CD4-positive, alpha-beta T cell (primary cell): Measurements from ENCODE around the gene TRAK1. TPM values are rescaled to one million over a fixed set of nuclear protein-coding genes. Genes with fewer than 3 reads are reported as not detected.

ENCODE experiments used
- ATAC-seq: fragments of 200-7000 bp; cut with Tn5 transposase; one replicate; pipeline ENCODE4 v1.10.0; 2022; ENCODE audit warnings: mild to moderate bottlenecking; ENCODE audit not compliant: poor library complexity
- CTCF ChIA-PET: fragments of 350-600 bp; sonication (Branson Sonifier 250); formaldehyde crosslinking; loops from one replicate; lab custom pipeline; 2021; ENCODE audit warnings: antibody characterized with exemption, inconsistent platforms; lab: Charles Lee
- POLR2A ChIA-PET: fragments of 350-600 bp; sonication (Branson Sonifier 250); formaldehyde crosslinking; loops from one replicate; lab custom pipeline; 2021; ENCODE audit warnings: antibody characterized with exemption, inconsistent platforms; lab: Charles Lee
- DNase-seq, 14 experiments: peaks; one replicate each; pipeline ENCODE4 v3.0.0-alpha.2; 2013 to 2020; ENCODE audit warnings: mixed read lengths in 2 of 14
- H3K27ac ChIP-seq, 2 donors: one replicate each; pipeline versions ENCODE4 v1.5.1 to v1.7.0; 2013; ENCODE audit warnings: low read length in 2 of 2, low read depth in 1 of 2, mild to moderate bottlenecking in 1 of 2
- H3K27me3 ChIP-seq, 2 experiments: 1 replicate in 1 of 2; 2 replicates in 1 of 2; pipeline versions ENCODE4 v1.6.1 to v1.7.0; 2013; ENCODE audit warnings: low read length in 2 of 2, control low read depth in 1 of 2, mild to moderate bottlenecking in 1 of 2, moderate library complexity in 1 of 2; ENCODE audit not compliant: insufficient read depth in 2 of 2, control insufficient read depth in 1 of 2
- H3K36me3 ChIP-seq: one replicate; pipeline ENCODE4 v1.6.1; 2013; ENCODE audit warnings: low read length, control low read depth; ENCODE audit not compliant: insufficient read depth
- H3K4me1 ChIP-seq: one replicate; pipeline ENCODE4 v1.6.1; 2013; ENCODE audit warnings: low read length, control low read depth; ENCODE audit not compliant: insufficient read depth
- H3K4me3 ChIP-seq: one replicate; pipeline ENCODE4 v1.5.1; 2013; ENCODE audit warnings: mild to moderate bottlenecking, low read length, moderate library complexity
- H3K9me3 ChIP-seq, 2 experiments: 1 replicate in 1 of 2; 2 replicates in 1 of 2; pipeline versions ENCODE4 v1.6.1 to v1.7.0; 2013; ENCODE audit warnings: low read length in 2 of 2, mild to moderate bottlenecking in 2 of 2, control low read depth in 1 of 2, moderate library complexity in 1 of 2; ENCODE audit not compliant: control insufficient read depth in 1 of 2, insufficient read depth in 1 of 2
- H3K27ac Mint-ChIP-seq: one replicate; pipeline ENCODE4 v1.8.0; 2020; ENCODE audit warnings: mixed read lengths
- H3K27me3 Mint-ChIP-seq: one replicate; pipeline ENCODE4 v1.8.0; 2021; ENCODE audit warnings: mixed read lengths
- H3K36me3 Mint-ChIP-seq: one replicate; pipeline ENCODE4 v1.8.0; 2021; ENCODE audit warnings: low read depth, mixed read lengths
- H3K4me1 Mint-ChIP-seq: one replicate; pipeline ENCODE4 v1.8.0; 2021; ENCODE audit warnings: low read depth, mixed read lengths
- H3K4me3 Mint-ChIP-seq: one replicate; pipeline ENCODE4 v1.8.0; 2020; ENCODE audit warnings: mild to moderate bottlenecking, mixed read lengths
- H3K9me3 Mint-ChIP-seq: one replicate; pipeline ENCODE4 v1.8.0; 2020; ENCODE audit warnings: mixed read lengths
- intact Hi-C, 2 experiments: fragments of 100-400 bp; cut with DNase I in 1 of 2; cut with micrococcal nuclease in 1 of 2; formaldehyde crosslinking; loops; one replicate each; pipeline versions ENCODE4 v1.15.1 to v1.9.0; 2023 to 2025; cut with DNase I, micrococcal nuclease
- total RNA-seq, 174 experiments: library from RNA in 2 of 174; stranded (reverse) in 2 of 174; gene quantifications; one replicate each; pipeline ENCODE4 v1.2.3 and lab custom pipeline; 2021 to 2026
- TF ChIP-seq, protein P1 (sequence below): fragments of 200-600 bp; IDR thresholded peaks from one replicate; pipeline ENCODE4 v1.8.0; 2022; ENCODE audit warnings: antibody characterized with exemption, mild to moderate bottlenecking

Gene TRAK1
- total RNA-seq, 2 experiments from 2014 or later: 16.0 to 16.7 TPM

- Histone ChIP-seq H3K9me3 (no peaks in the 10 kb centered on the region), H3K36me3 (no peaks in the 10 kb centered on the region), H3K4me1 (peaks cover 8% of the 10 kb centered on the region), H3K27ac (no peak overlapping the region), H3K27me3 (no peaks in the 10 kb centered on the region), H3K4me3 (no peak overlapping the region)
- H3K9me3 Mint-ChIP-seq: no peaks in the 10 kb centered on the region
- no peak for DNase-seq
- H3K27me3 Mint-ChIP-seq: no peaks in the 10 kb centered on the region
- ATAC-seq: no peak
- no peak overlapping the region for H3K4me3 Mint-ChIP-seq
- intact Hi-C loops: no loop called here
- no peak overlapping the region for H3K27ac Mint-ChIP-seq
- no peaks in the 10 kb centered on the region for H3K36me3 Mint-ChIP-seq
- POLR2A ChIA-PET: no interaction called here
- H3K4me1 Mint-ChIP-seq: peaks cover 33% of the 10 kb centered on the region
- TF ChIP-seq, protein P1, sequence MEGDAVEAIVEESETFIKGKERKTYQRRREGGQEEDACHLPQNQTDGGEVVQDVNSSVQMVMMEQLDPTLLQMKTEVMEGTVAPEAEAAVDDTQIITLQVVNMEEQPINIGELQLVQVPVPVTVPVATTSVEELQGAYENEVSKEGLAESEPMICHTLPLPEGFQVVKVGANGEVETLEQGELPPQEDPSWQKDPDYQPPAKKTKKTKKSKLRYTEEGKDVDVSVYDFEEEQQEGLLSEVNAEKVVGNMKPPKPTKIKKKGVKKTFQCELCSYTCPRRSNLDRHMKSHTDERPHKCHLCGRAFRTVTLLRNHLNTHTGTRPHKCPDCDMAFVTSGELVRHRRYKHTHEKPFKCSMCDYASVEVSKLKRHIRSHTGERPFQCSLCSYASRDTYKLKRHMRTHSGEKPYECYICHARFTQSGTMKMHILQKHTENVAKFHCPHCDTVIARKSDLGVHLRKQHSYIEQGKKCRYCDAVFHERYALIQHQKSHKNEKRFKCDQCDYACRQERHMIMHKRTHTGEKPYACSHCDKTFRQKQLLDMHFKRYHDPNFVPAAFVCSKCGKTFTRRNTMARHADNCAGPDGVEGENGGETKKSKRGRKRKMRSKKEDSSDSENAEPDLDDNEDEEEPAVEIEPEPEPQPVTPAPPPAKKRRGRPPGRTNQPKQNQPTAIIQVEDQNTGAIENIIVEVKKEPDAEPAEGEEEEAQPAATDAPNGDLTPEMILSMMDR: no peak
- CTCF ChIA-PET: no interaction called here
Observed at GRCh38 chr3:42164656-42165055, 73.5 kb downstream of the TRAK1 start.

- intact Hi-C loops: no loop called here
- DNase-seq: no peak
Observed at GRCh38 chr3:42165211-42165610, 74.1 kb downstream of the TRAK1 start.

GRCh38 chr3:42166214-42166613 is 75.1 kb downstream of the TRAK1 start:
- Mint-ChIP-seq H3K9me3 (no peaks in the 10 kb centered on the region), H3K27ac (no peak overlapping the region), H3K4me3 (no peak overlapping the region), H3K36me3 (no peaks in the 10 kb centered on the region), H3K27me3 (no peaks in the 10 kb centered on the region), H3K4me1 (peaks cover 26% of the 10 kb centered on the region)
- H3K4me3 ChIP-seq: no peak overlapping the region
- no peak for DNase-seq
- no peaks in the 10 kb centered on the region for H3K4me1 ChIP-seq
- POLR2A ChIA-PET: no interaction called here
- no peaks in the 10 kb centered on the region for H3K36me3 ChIP-seq
- intact Hi-C loops: no loop called here
- H3K27me3 ChIP-seq: no peaks in the 10 kb centered on the region
- CTCF ChIA-PET: interaction anchor here (1.7 kb wide), 1 partner anchor 25 kb away, joined by 4 read pairs; no protein-coding TSS in a partner anchor
- H3K9me3 ChIP-seq: no peaks in the 10 kb centered on the region
- no peak overlapping the region for H3K27ac ChIP-seq
- TF ChIP-seq, protein P1: no peak
- ATAC-seq: no peak

More at GRCh38 chr3:42165211-42165610, 74.1 kb downstream of the TRAK1 start:
- Mint-ChIP-seq H3K36me3 (no peaks in the 10 kb centered on the region), H3K4me1 (peaks cover 28% of the 10 kb centered on the region), H3K4me3 (no peak overlapping the region), H3K9me3 (no peaks in the 10 kb centered on the region), H3K27ac (no peak overlapping the region), H3K27me3 (no peaks in the 10 kb centered on the region)
- POLR2A ChIA-PET: no interaction called here
- H3K4me1 ChIP-seq: peaks cover 3% of the 10 kb centered on the region
- H3K27ac ChIP-seq: no peak overlapping the region
- H3K9me3 ChIP-seq: no peaks in the 10 kb centered on the region
- no peak for ATAC-seq
- H3K27me3 ChIP-seq: no peaks in the 10 kb centered on the region
- CTCF ChIA-PET: no interaction called here
- no peak overlapping the region for H3K4me3 ChIP-seq
- TF ChIP-seq, protein P1: no peak
- H3K36me3 ChIP-seq: no peaks in the 10 kb centered on the region
